Measurements from ENCODE around the gene SPRYD3. TPM values are rescaled to one million over a fixed set of nuclear protein-coding genes. Genes with fewer than 3 reads are reported as not detected.
A peak's percentile ranks its signal among the peaks of the same experiment; 100 is the strongest.

SPRYD3 gene
- total RNA-seq, 1 donor from 2014 or later = 5.4 TPM

- Histone ChIP-seq H3K79me2 (ENCODE audit: low read depth) (no peaks in the 10 kb centered on the region), H3K4me1 (peaks cover 42% of the 10 kb centered on the region), H3K9ac (no peak overlapping the region), H3K9me3 (ENCODE audit: low read depth) (no peaks in the 10 kb centered on the region), H3K36me3 (no peaks in the 10 kb centered on the region), H3K4me2 (no peak overlapping the region), H3K27ac (no peak overlapping the region), H3K4me3 (no peak overlapping the region), H3K27me3 (peaks cover 18% of the 10 kb centered on the region), H4K20me1 (ENCODE audit: low read depth) (peaks cover 34% of the 10 kb centered on the region), H3F3A (ENCODE audit: low read depth) (peaks cover 65% of the 10 kb centered on the region), H2AFZ (replicated peaks) (no peak overlapping the region)
- Mint-ChIP-seq H3K4me3 (peak overlapping the region; percentile 96), H3K27ac (peak overlapping the region; percentile 29), H3K27me3 (ENCODE audit: insufficient read depth, low read depth) (peaks cover 19% of the 10 kb centered on the region), H3K4me1 (peaks cover 41% of the 10 kb centered on the region), H3K9me3 (no peaks in the 10 kb centered on the region), H3K36me3 (peaks cover 9% of the 10 kb centered on the region)
- TF ChIP-seq EZH2phosphoT487 (IDR thresholded peaks at IDR 0.05) (no peak), EZH2 (IDR thresholded peaks at IDR 0.05) (no peak), CTCF (IDR thresholded peaks at IDR 0.05) (no peak)
- DNase-seq (ENCODE audit: low spot score) = no peak
Measured at GRCh38 chr12:53044896-53045695, 34.1 kb downstream of the SPRYD3 start.

- Mint-ChIP-seq H3K9me3 (no peaks in the 10 kb centered on the region), H3K4me3 (peak overlapping the region; percentile 96), H3K27ac (no peak overlapping the region), H3K36me3 (peaks cover 13% of the 10 kb centered on the region), H3K4me1 (peaks cover 33% of the 10 kb centered on the region), H3K27me3 (ENCODE audit: insufficient read depth, low read depth) (peaks cover 19% of the 10 kb centered on the region)
- H3K9ac ChIP-seq = no peak overlapping the region
- no peak overlapping the region for H3K27ac ChIP-seq
- no peak overlapping the region for H2AFZ ChIP-seq (replicated peaks)
- no peaks in the 10 kb centered on the region for H3K79me2 ChIP-seq (ENCODE audit: low read depth)
- no peak overlapping the region for H3K4me3 ChIP-seq
- H3K27me3 ChIP-seq = peaks cover 18% of the 10 kb centered on the region
- H3F3A ChIP-seq (ENCODE audit: low read depth) = peaks cover 65% of the 10 kb centered on the region
- peaks cover 32% of the 10 kb centered on the region for H3K4me1 ChIP-seq
- H3K9me3 ChIP-seq (ENCODE audit: low read depth) = no peaks in the 10 kb centered on the region
- H3K4me2 ChIP-seq = no peak overlapping the region
- no peaks in the 10 kb centered on the region for H3K36me3 ChIP-seq
- DNase-seq (ENCODE audit: low spot score) = no peak
- H4K20me1 ChIP-seq (ENCODE audit: low read depth) = peaks cover 31% of the 10 kb centered on the region
- no peak for TF ChIP-seq EZH2 (IDR thresholded peaks at IDR 0.05)
Measured at GRCh38 chr12:53044052-53044581, 35.1 kb downstream of the SPRYD3 start.

GRCh38 chr12:53042607-53043454, 36.4 kb downstream of the SPRYD3 start:
- H3K27ac ChIP-seq = peak overlapping the region; percentile 86
- H3F3A ChIP-seq (ENCODE audit: low read depth) = peaks cover 65% of the 10 kb centered on the region
- Mint-ChIP-seq H3K27me3 (ENCODE audit: insufficient read depth, low read depth) (peaks cover 16% of the 10 kb centered on the region), H3K4me3 (no peak overlapping the region), H3K36me3 (peaks cover 15% of the 10 kb centered on the region), H3K27ac (no peak overlapping the region), H3K9me3 (no peaks in the 10 kb centered on the region), H3K4me1 (peaks cover 23% of the 10 kb centered on the region)
- H3K4me2 ChIP-seq = no peak overlapping the region
- no peak overlapping the region for H3K4me3 ChIP-seq
- H3K4me1 ChIP-seq = peaks cover 19% of the 10 kb centered on the region
- H3K9me3 ChIP-seq (ENCODE audit: low read depth) = no peaks in the 10 kb centered on the region
- H3K9ac ChIP-seq = no peak overlapping the region
- TF ChIP-seq CTCF (IDR thresholded peaks at IDR 0.05) (no peak), EZH2phosphoT487 (IDR thresholded peaks at IDR 0.05) (no peak)
- H3K36me3 ChIP-seq = no peaks in the 10 kb centered on the region
- peaks cover 29% of the 10 kb centered on the region for H4K20me1 ChIP-seq (ENCODE audit: low read depth)
- H3K27me3 ChIP-seq = peaks cover 18% of the 10 kb centered on the region
- no peak overlapping the region for H2AFZ ChIP-seq (replicated peaks)
- no peaks in the 10 kb centered on the region for H3K79me2 ChIP-seq (ENCODE audit: low read depth)
- no peak for DNase-seq (ENCODE audit: low spot score)
